Mammary epithelial cell (primary cell): Measurements from ENCODE around the gene GALNTL6.

Experiments
- EZH2 ChIP-seq: IDR thresholded peaks from 2 replicates; pipeline ENCODE4 v1.6.1; 2012; ENCODE audit warnings: low read length, inconsistent platforms, borderline replicate concordance
- TF ChIP-seq, protein P1 (sequence below), 2 donors: IDR thresholded peaks in 1 of 2; conservative IDR thresholded peaks in 1 of 2; 2 replicates each; pipeline ENCODE4 v1.5.1; 2011 to 2012; ENCODE audit warnings: inconsistent platforms in 2 of 2, low read length in 2 of 2, mild to moderate bottlenecking in 2 of 2, control low read depth in 1 of 2, low read depth in 1 of 2; ENCODE audit not compliant: insufficient read depth in 1 of 2; ENCODE audit errors: extremely low read depth in 1 of 2

DNA sequence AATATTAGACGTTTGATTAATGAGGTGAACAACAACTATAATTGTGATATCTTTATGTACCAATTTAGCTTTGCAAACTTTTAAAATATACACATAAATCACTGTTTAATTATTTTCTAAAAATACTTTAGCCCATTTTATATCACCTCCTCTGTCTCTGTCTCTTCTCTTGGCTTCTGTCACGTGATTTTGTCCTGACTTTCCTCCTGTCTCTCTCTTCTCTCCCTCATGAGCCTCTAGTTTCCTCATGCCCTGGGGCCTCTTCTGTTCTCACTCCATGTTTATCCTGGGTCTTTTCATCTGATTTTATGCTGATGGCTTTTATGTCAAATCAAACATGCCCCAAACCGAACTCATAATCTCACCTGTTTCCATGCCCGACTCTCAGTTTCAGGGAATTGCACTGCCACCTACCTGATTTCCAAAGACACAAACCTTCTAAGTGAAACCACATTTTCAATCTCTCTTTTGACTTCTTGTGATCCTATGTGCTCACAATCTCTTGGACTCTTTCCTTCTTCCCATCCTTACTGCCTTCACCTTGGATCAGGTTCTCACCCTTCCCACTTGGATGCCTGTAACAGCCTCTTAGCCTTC lies 1052.4 kb downstream of the GALNTL6 start:
- TF ChIP-seq, protein P1, sequence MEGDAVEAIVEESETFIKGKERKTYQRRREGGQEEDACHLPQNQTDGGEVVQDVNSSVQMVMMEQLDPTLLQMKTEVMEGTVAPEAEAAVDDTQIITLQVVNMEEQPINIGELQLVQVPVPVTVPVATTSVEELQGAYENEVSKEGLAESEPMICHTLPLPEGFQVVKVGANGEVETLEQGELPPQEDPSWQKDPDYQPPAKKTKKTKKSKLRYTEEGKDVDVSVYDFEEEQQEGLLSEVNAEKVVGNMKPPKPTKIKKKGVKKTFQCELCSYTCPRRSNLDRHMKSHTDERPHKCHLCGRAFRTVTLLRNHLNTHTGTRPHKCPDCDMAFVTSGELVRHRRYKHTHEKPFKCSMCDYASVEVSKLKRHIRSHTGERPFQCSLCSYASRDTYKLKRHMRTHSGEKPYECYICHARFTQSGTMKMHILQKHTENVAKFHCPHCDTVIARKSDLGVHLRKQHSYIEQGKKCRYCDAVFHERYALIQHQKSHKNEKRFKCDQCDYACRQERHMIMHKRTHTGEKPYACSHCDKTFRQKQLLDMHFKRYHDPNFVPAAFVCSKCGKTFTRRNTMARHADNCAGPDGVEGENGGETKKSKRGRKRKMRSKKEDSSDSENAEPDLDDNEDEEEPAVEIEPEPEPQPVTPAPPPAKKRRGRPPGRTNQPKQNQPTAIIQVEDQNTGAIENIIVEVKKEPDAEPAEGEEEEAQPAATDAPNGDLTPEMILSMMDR (conservative IDR thresholded peaks at IDR 0.05 in 1 of 2, IDR thresholded peaks at IDR 0.05 in 1 of 2; ENCODE audit: extremely low read depth in 1 of 2, insufficient read depth in 1 of 2, low read depth in 1 of 2, low read length in 2 of 2), result peak in 1 of 2 donors; percentile 25
- peak; percentile 44 for TF ChIP-seq EZH2
